Measurements from ENCODE around the gene SIGLEC12. TPM values are rescaled to one million over a fixed set of nuclear protein-coding genes. Genes with fewer than 3 reads are reported as not detected.

The SIGLEC12 gene
- total and polyA plus RNA-seq, 9 of the 15 experiments (the other 6 are each of a cell fraction or from before 2014, with no cell fraction given), result 0.08 to 1.3 (median 0.54) TPM

DNA sequence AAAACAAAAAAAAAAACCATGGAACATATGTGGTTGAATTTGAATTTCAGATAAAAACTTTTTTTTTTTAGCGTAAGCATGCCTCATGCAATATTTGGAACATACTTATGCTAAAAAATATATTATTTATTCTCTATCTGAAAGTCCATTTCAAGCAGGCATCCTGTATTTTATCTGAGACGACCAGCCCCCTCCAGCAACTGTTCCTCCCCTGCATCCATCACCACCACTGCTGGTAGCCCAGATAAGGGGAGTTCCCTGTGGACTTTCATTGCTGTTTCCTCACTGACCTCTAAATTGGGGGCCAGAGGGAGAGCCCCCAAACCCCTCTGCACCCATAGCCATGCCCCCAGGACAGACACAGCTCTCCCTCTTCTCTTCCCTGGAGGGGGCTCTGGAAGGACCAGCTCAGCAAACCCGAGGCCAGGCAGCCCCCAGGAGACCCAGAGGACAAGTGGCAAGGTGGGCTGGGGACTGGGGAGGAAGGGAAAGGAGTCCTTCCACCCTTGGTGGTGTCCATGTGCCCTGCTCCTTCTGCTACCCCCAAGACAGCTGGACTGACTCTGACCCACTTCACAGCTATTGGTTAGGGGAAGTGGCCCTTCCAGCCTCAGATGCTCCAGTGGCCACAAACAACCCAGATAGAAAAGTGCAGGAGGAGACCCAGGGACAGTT lies 6.6 kb upstream of the SIGLEC12 start (continued):
- no peak for TF ChIP-seq MGA (IDR thresholded peaks at IDR 0.05)
- no peak for TF ChIP-seq ZNF217 (CRISPR knock-in tag; IDR thresholded peaks at IDR 0.05)
- no peak for TF ChIP-seq ZNF707 (CRISPR knock-in tag; conservative IDR thresholded peaks at IDR 0.05)
- TF ChIP-seq CBX2 (IDR thresholded peaks at IDR 0.05; ENCODE audit: insufficient read depth, low read length, poor library complexity, severe bottlenecking), result no peak
- TF ChIP-seq GATAD2B (IDR thresholded peaks at IDR 0.05; ENCODE audit: borderline replicate concordance), result peak; percentile 58
- no peak for TF ChIP-seq MYBL2 (IDR thresholded peaks at IDR 0.05; ENCODE audit: low read depth)
- no peak for TF ChIP-seq MYBL2 (CRISPR knock-in tag; IDR thresholded peaks at IDR 0.05; ENCODE audit: borderline replicate concordance)
- TF ChIP-seq ZNF507 (tag; conservative IDR thresholded peaks at IDR 0.05), result no peak
- no peak for TF ChIP-seq CREBBP (IDR thresholded peaks at IDR 0.05; ENCODE audit: low read depth, low read length)
- TF ChIP-seq TCF7L2 (IDR thresholded peaks at IDR 0.05; ENCODE audit: low read depth, low read length), result no peak
- TF ChIP-seq ZNF224 (CRISPR knock-in tag; IDR thresholded peaks at IDR 0.05), result no peak
- TF ChIP-seq SMAD2 (IDR thresholded peaks at IDR 0.05; ENCODE audit: low read depth, low read length), result no peak
- TF ChIP-seq ZKSCAN1 (IDR thresholded peaks at IDR 0.05; ENCODE audit: low read depth, low read length), result peak; percentile 22; the same call in 1 of the 2 replicates
- TF ChIP-seq CBX5 (IDR thresholded peaks at IDR 0.05; ENCODE audit: borderline replicate concordance, low read depth), result no peak
- TF ChIP-seq OTX1 (CRISPR knock-in tag; IDR thresholded peaks at IDR 0.05), result no peak
- no peak for TF ChIP-seq TRIM25 (IDR thresholded peaks at IDR 0.05; ENCODE audit: borderline replicate concordance)
- TF ChIP-seq NCOR1 (IDR thresholded peaks at IDR 0.05), result peak; percentile 98

All from K562 (cell line).